Transverse colon (tissue), 4 donors: ENCODE data around the gene ERICH3.

Experiments
- CTCF ChIP-seq, 5 experiments: fragments of 200-600 bp in 3 of 5; fragments of 450-650 bp in 2 of 5; sonication (generic) in 3 of 5; IDR thresholded peaks; 1 replicate in 2 of 5; 2 replicates in 3 of 5; pipeline ENCODE4 v1.5.1; 2016 to 2017; ENCODE audit warnings: antibody characterized with exemption in 5 of 5, inconsistent platforms in 3 of 5, mild to moderate bottlenecking in 2 of 5, moderate library complexity in 1 of 5
- EP300 ChIP-seq: sonication (generic); formaldehyde crosslinking; IDR thresholded peaks from one replicate; pipeline ENCODE4 v1.6.1; 2017; ENCODE audit warnings: antibody characterized with exemption, low read depth
- POLR2A ChIP-seq: fragments of 450-650 bp; IDR thresholded peaks from one replicate; pipeline ENCODE4 v1.6.1; 2016; ENCODE audit warnings: antibody characterized with exemption, mild to moderate bottlenecking, moderate library complexity
- POLR2AphosphoS5 ChIP-seq, 3 donors: sonication (generic); formaldehyde crosslinking; IDR thresholded peaks; one replicate each; pipeline ENCODE4 v1.6.1; 2016; ENCODE audit warnings: antibody characterized with exemption in 3 of 3

- TF ChIP-seq CTCF (IDR thresholded peaks at IDR 0.05), result no peak
- no peak for TF ChIP-seq POLR2A
- TF ChIP-seq POLR2AphosphoS5 (IDR thresholded peaks at IDR 0.05), result no peak
- TF ChIP-seq EP300, result no peak
These were observed 124.4 kb downstream of the ERICH3 start for GRCh38 chr1:74548961-74549750.
